Right renal cortex interstitium (tissue), 3 donors: Measurements from ENCODE around the gene TTYH2. TPM values are rescaled to one million over a fixed set of nuclear protein-coding genes. Genes with fewer than 3 reads are reported as not detected.
"Not testable (repeated sequence)": the region's sequence is repeated elsewhere in the genome, so short reads cannot be mapped to it uniquely, and the experiment has no call there.

Experiments used
- DNase-seq, 3 donors: peaks; one replicate each; pipeline ENCODE4 v3.0.0-alpha.2; 2013; ENCODE audit warnings: low read depth in 3 of 3, low spot score in 2 of 3
- polyA plus RNA-seq, 3 donors: library from polyadenylated mRNA; unstranded; fragments of 120-200 nt; gene quantifications; one replicate each; pipeline ENCODE4 v1.2.1, GENCODE V29; 2013; ENCODE audit not compliant: insufficient read length in 3 of 3

Gene TTYH2
- polyA plus RNA-seq, 3 donors, result 13.5 to 15.9 (median 15.1) TPM

DNA sequence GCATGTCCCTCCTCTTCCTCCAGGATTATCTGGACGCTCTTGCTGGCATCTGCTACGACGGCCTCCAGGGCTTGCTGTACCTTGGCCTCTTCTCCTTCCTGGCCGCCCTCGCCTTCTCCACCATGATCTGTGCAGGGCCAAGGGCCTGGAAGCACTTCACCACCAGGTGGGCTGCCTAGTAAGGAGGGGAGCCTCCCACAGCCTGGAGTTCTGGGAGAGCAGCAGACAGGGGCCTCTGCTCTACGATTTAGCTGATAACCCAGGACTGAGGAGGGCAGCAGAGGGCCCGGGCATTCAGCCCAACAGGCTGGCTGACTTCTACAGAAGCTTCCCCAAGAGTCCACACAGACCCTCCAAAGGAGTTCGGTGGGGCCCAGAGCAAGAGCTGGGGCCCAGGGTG is 38.8 kb downstream of the TTYH2 start:
- DNase-seq, result no peak

DNA sequence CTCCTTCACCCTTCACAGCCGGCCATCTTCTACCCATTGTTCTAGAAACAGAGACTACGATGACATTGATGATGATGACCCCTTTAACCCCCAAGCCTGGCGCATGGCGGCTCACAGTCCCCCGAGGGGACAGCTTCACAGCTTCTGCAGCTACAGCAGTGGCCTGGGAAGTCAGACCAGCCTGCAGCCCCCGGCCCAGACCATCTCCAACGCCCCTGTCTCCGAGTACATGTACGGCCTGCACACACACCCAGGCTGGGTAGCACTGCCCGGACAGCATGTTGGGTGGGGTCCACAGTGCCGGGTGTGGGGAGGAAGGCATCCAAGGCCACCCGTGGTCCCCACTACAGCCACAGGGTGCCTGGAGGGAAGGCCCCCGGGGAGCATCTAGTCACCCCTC is 39.7 kb downstream of the TTYH2 start:
- DNase-seq, result no peak

DNA sequence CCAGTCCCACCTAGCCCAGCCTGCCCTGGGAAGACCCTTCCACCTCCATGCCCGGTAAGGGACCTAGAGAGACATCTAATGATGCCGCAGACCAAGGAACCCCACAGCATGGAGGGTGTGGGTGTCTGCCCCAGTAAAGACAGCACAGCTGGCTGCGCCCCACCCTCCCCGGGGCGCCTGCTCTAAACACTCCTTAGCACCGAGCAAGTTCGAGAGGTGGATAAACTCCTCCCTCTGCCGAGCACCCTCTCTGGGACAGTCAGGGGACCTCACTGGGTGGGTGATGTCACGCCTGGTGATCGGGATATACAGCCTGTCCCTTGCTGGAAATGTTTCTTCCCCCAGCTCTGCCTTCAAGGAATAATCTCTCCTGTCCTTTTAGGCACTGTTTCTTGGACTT is 43.9 kb downstream of the TTYH2 start:
- DNase-seq, result no peak

DNA sequence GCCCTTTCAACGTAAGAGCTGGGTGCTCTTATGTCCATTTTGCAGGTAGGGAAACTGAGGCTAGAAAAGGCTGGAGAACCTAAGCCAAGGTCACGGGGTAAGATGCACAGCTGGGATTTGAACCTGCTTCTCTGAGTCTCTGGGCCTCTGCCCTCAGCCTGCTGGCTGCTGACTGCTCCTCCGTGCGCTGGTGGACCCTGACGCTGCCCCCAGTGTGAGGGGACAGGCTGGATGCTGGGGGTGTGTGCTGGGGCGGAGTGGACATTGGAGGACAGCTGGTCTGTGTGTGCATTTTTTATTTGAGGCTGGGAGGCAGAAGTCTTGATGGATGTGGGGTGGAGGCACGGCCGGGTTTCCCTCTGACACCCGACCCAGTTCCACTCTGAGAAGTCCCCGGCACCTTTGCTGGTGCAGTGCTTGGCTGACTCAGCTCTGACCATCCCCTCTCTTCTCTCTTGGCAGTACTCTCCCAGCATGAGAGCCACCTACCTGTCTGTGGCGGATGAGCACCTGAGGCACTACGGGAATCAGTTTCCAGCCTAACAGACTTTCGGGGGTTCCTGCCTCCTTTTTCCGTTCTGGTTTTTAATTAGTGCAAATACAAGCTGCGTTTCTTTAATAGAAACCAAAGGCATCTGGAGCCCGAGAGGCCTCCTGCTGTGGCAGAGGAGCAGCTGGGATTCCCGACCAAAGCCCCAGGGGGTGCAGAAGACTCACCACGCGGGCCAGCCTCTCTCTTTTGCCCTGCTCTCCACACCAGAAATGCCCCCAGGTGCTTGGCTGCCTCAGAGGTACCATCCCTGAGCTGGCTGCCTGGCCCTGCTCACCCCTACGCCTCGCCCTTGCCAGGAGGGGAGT is 46.5 kb downstream of the TTYH2 start:
- DNase-seq, result no peak

DNA sequence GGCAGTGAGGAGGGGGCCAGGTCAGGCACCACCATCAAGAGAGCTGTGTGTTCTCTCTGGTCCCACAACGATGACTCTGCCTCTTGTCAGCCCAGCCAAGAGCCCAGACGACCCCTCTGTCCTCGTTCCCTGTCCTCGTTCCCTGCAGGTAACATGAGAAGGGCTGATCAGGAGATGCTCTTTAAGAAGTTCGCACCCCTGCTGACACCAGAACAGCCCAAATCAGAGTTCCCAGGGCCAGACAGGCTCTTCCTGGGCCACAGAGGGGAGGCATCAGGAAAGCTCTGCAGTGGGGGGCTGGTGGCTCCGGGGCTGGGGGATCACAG is 47.1 kb downstream of the TTYH2 start:
- DNase-seq, result no peak

DNA sequence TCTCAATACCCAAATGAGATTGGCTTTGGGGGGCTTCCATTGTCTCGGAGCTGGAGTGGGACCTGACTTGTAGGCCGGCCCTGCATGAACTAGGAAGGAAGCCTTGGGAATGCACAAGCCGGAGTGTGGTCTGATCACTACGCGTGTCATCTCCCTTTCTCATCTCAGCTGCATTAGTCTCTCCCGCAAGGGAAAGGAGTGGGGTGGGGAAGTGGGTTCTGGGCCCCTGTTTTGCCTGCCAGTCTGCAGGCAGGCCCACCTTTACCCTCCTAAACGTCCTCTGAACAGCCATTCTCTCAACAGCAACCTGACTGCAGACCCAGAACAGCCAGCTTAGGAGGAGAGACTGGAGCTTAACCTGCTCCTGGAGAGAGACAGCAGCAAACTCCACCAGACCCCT is 49.2 kb downstream of the TTYH2 start:
- no peak for DNase-seq

DNA sequence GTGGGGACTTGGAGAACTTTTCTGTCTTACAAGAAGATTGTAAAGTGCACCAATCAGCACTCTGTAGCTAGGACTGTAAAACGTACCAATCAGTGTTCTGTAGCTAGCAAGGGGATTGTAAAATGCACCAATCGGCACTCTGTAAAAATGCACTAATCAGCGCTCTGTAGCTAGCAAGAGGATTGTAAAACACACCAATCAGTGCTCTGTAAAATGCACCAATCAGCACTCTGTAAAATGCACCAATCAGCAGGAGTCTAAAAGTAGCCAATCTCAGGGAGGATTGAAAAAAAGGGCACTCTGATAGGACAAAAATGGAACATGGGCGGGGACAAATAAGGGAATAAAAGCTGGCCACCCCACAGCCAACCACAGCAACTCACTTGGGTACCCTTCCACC is 53.7 kb downstream of the TTYH2 start:
- DNase-seq, result not testable (repeated sequence)

GRCh38 chr17:74267579-74267978 is 54.2 kb downstream of the TTYH2 start:
- DNase-seq, result no peak

- no peak for DNase-seq
These were observed 54.7 kb downstream of the TTYH2 start for GRCh38 chr17:74267987-74268499.

- DNase-seq, result no peak
These were observed 55.2 kb downstream of the TTYH2 start for GRCh38 chr17:74268558-74268957.

DNA sequence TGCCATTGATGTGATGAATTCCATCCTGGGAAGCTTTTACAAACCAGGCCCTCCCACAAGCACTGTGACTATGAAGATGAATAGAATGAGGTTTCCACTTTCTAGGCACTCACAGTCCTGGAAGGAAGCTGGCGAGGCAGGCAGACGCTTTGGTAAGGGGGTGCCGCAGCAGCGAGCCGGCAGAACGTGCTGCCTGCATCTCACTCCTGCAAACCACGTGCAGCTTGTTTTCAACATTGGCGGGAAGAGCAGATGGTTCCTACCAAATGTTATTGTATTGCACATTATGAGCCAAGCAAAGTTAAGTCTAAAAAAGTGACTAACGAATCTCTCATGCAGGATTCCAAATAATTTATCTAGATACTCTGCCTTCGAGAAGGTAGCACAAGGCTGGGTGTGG is 57.0 kb downstream of the TTYH2 start:
- no peak for DNase-seq

DNA sequence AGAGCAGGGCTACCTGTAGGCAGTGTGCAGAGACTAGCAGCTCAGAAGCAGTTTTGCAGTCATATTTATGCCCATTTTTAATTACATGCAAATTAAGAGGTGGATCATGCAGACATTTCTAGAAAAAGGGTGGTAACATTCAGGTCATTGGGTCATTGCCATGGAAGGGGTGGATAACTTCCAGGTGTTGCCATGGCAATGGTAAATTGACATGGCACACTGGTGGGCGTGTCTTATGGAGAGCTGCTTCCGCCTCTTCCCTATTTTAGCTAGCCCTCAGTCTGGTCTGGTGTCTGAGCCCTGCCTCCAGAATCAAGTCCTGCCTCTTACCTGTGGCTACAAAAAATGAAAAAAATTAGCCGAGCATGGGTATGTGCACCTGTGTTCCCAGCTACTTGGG is 57.9 kb downstream of the TTYH2 start:
- no peak for DNase-seq

GRCh38 chr17:74271901-74272561 is 58.7 kb downstream of the TTYH2 start:
- no peak for DNase-seq

DNA sequence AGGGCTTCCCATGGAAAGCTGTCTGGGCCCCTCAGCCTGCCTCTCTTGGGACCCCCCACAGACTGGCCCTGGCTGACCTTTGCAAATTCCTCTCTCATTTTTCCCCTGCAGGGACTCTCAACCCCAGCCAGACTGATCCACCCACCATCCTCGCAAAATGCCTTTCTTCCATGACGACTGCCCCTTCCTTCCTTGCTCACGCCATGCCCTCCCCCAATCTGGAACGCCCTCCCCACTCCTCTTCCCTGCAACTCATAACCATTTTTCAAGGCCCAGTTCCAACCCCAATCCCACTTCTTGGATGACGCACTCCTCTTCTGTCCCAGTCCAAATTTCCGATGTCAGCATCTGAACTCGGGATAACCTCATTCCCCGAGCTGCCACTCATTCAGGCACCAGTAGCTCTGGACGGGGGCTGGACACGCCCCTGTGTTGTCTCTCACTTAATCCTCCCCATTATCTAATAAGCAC is 59.4 kb downstream of the TTYH2 start:
- DNase-seq, result no peak

DNA sequence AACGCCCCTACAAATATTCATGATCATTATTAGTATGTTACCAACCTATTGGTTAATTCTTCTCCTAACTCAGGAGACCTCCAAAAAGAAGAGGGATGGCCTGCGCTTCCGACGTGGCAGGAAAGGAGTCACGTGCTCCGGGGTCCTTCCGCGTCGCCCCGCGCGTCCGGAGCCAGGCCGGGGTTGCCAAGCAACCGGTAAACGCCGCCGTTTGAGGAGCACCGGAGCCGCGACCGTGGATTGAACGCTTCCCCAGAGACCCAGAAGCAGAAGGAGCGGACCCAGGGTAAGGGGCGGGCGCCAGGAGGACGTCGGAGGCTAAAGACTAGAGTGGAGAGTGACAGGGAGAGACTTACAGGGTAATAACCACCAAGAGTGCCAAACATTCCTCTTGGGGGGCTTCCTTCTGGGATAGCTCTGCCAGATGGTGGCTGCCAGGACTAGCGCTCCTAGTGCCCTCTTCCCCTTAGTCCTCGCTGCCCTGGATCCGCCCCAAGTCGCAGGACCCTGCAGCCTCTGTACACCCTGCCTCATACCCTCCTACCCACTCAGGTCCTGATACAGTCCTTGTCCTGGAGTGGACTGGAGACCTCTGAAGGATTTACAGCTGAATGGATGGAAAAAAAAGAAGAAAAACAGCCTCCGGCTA is 60.8 kb downstream of the TTYH2 start, which contains the start of gene DNAI2:
Gene DNAI2, plus strand, starts transcription at position 175 of the 649 bp plus-strand sequence. CDS start 7,584 bp downstream, outside the sequence.
- no peak for DNase-seq

DNA sequence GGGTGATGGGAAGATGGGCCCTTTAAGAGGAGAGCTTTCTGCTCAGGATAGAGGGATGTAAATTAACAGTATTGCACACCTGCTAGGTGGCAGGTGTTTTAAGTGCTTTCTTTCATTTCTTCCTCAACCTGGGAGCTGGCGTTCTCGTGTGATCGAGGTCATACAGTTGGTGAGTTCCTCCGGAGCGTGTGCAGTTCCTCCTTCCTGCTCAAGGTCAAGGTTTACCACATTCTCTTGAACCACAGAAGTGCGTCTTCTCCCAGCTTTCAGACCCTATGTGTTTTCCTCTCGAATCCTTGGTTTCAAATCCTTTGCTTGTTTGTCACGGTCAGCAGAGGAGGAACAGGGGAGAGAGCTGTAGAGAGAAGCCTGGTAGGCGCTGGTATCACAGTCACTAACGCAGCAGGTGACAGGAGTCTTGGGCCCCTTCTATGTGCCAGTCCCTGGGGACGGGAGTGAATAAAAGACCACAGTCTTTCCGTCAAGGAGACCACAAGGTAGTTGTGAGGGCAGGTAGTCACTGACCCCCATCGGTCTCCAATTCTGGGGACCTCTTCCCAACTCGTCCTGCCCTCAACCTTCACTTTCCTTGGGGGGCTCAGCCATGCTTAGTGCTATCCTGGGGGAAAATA is 61.5 kb downstream of the TTYH2 start:
- DNase-seq, result no peak

- DNase-seq, result no peak
These were observed 62.7 kb downstream of the TTYH2 start for GRCh38 chr17:74276051-74276476.

DNA sequence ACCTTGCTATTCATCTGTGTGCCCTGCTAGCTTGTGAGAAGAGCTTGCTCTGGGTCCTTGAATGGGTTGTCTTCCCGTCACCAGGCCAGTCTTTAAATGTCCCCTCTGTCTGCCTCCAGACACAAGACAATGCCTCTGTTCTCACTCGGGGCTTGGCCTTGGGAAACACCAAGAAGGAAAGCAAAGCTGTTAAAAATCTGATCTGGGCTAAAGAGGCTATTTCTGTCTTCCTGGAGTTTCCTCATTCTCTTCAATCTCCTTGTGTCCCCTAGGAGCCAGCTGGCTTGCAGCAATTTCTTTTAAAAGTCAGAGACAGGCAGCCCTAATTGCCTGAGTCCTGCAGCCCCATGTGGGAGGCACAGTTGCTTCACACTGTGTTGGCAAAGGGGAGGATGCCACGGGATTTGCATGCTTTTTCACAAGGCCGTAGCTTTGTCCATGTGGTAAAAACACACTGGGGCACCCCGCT is 63.2 kb downstream of the TTYH2 start:
- no peak for DNase-seq

- DNase-seq, result no peak
These were observed 64.6 kb downstream of the TTYH2 start for GRCh38 chr17:74277935-74278334.

GRCh38 chr17:74279617-74280016 is 66.2 kb downstream of the TTYH2 start:
- DNase-seq, result not testable (repeated sequence)

GRCh38 chr17:74280093-74280513 is 66.7 kb downstream of the TTYH2 start:
- DNase-seq, result no peak
